Measurements from ENCODE around the gene IPO5.

GRCh38 chr13:97975848-97976609, 22.6 kb downstream of the IPO5 start:
- no peak for TF ChIP-seq CTCF (IDR thresholded peaks at IDR 0.05; ENCODE audit: insufficient read depth, low read length, poor library complexity, severe bottlenecking)
- no peak for TF ChIP-seq EZH2phosphoT487 (conservative IDR thresholded peaks at IDR 0.05; ENCODE audit: low read length)
